Globus pallidus (tissue), 1 donor: ENCODE measurements around the gene HYI.
"Not testable (repeated sequence)": the region's sequence is repeated elsewhere in the genome, so short reads cannot be mapped to it uniquely, and the experiment has no call there.

Experiments used
- DNase-seq: peaks from one replicate; pipeline ENCODE4 v3.0.0-alpha.2; 2015; ENCODE audit warnings: low spot score

The HYI gene

GRCh38 chr1:43464681-43465504, 11.2 kb upstream of the HYI start:
- no peak for DNase-seq

GRCh38 chr1:43463479-43463878, 9.7 kb upstream of the HYI start:
- DNase-seq, result no peak

- DNase-seq, result no peak
Measured at GRCh38 chr1:43460988-43461693, 7.4 kb upstream of the HYI start.

- not testable (repeated sequence) for DNase-seq
Measured at GRCh38 chr1:43458379-43458778, 4.6 kb upstream of the HYI start.

- no peak for DNase-seq
Measured at GRCh38 chr1:43455213-43455889, 1.6 kb upstream of the HYI start.

- peak; percentile 82 for DNase-seq
Measured at GRCh38 chr1:43454270-43455011, 710 bp upstream of the HYI start.

- peak; percentile 30 for DNase-seq
Measured at GRCh38 chr1:43452789-43453441, 816 bp downstream of the HYI start.

- DNase-seq, result no peak
Measured at GRCh38 chr1:43451701-43452532, 1.8 kb downstream of the HYI start.

- DNase-seq, result no peak
Measured at GRCh38 chr1:43451157-43451591, 2.6 kb downstream of the HYI start.

GRCh38 chr1:43450251-43450941, 3.3 kb downstream of the HYI start:
- no peak for DNase-seq

GRCh38 chr1:43449708-43450069, 4.0 kb downstream of the HYI start:
- no peak for DNase-seq

- no peak for DNase-seq
Measured at GRCh38 chr1:43448955-43449707, 4.6 kb downstream of the HYI start.

GRCh38 chr1:43447891-43448708, 5.6 kb downstream of the HYI start:
- DNase-seq, result no peak

GRCh38 chr1:43446881-43447835, 6.6 kb downstream of the HYI start:
- DNase-seq, result no peak

GRCh38 chr1:43446388-43446740, 7.4 kb downstream of the HYI start:
- DNase-seq, result no peak

- DNase-seq, result no peak
Measured at GRCh38 chr1:43445606-43446387, 7.9 kb downstream of the HYI start.

GRCh38 chr1:43444836-43445235, 8.9 kb downstream of the HYI start:
- no peak for DNase-seq
